Prostate gland (tissue), 2 donors: ENCODE results near the gene PRKAG2.

ENCODE experiments used
- POLR2A ChIP-seq: fragments of 450-650 bp; IDR thresholded peaks from one replicate; pipeline ENCODE4 v1.6.1; 2016; ENCODE audit warnings: antibody characterized with exemption, mild to moderate bottlenecking
- POLR2AphosphoS5 ChIP-seq: sonication (generic); formaldehyde crosslinking; IDR thresholded peaks from one replicate; pipeline ENCODE4 v1.6.1; 2017; ENCODE audit warnings: antibody characterized with exemption
- TF ChIP-seq, protein P1 (sequence below), 4 experiments: fragments of 200-600 bp in 2 of 4; fragments of 450-650 bp in 2 of 4; sonication (generic) in 2 of 4; IDR thresholded peaks; 1 replicate in 3 of 4; 2 replicates in 1 of 4; pipeline ENCODE4 v1.5.1; 2016 to 2019; ENCODE audit warnings: antibody characterized with exemption in 4 of 4, mild to moderate bottlenecking in 2 of 4, moderate library complexity in 2 of 4

- TF ChIP-seq, protein P1, sequence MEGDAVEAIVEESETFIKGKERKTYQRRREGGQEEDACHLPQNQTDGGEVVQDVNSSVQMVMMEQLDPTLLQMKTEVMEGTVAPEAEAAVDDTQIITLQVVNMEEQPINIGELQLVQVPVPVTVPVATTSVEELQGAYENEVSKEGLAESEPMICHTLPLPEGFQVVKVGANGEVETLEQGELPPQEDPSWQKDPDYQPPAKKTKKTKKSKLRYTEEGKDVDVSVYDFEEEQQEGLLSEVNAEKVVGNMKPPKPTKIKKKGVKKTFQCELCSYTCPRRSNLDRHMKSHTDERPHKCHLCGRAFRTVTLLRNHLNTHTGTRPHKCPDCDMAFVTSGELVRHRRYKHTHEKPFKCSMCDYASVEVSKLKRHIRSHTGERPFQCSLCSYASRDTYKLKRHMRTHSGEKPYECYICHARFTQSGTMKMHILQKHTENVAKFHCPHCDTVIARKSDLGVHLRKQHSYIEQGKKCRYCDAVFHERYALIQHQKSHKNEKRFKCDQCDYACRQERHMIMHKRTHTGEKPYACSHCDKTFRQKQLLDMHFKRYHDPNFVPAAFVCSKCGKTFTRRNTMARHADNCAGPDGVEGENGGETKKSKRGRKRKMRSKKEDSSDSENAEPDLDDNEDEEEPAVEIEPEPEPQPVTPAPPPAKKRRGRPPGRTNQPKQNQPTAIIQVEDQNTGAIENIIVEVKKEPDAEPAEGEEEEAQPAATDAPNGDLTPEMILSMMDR (IDR thresholded peaks at IDR 0.05): no peak
- TF ChIP-seq POLR2A (no peak), POLR2AphosphoS5 (peak; percentile 23)
Measured at GRCh38 chr7:151717415-151717814, 159.5 kb downstream of the PRKAG2 start.
